Hematopoietic multipotent progenitor cell treated with erythropoietin and hydrocortisone succinate and interleukin-3 and kit ligand, for 8 days (in vitro differentiated cells): ENCODE results near the gene GPR179.
"Not testable (repeated sequence)": the region's sequence is repeated elsewhere in the genome, so short reads cannot be mapped to it uniquely, and the experiment has no call there.

Source experiments
- DNase-seq: peaks from one replicate; pipeline ENCODE4 v3.0.0-alpha.2; 2015

GPR179 gene

GRCh38 chr17:38320482-38320881 is 23.3 kb downstream of the GPR179 start:
- no peak for DNase-seq

- DNase-seq, result no peak
These were observed 26.7 kb downstream of the GPR179 start for GRCh38 chr17:38317081-38317480.

DNA sequence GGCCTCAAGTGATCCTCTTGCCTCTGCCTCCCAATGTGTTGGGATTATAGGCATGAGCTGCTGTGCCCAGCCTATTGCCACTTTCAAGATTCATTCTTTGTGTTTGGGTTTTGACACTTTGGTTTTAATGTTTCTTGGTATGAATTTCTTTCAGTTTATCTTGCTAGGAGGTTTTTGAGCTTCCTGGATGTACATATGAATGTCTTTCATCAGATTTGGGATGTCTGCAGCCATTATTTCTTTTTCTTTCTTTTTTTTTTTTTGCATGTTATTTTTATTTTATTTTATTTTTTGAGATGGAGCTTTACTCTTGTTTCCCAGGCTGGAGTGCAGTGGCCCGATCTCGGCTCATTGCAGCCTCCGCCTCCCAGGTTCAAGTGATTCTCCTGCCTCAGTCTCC is 28.3 kb downstream of the GPR179 start:
- DNase-seq, result no peak

GRCh38 chr17:38296834-38297517 is 46.8 kb downstream of the GPR179 start, which contains the start of gene MRPL45:
TSS of gene MRPL45 (plus strand) at chr17:38297168. CDS start at chr17:38297184, 16 bp downstream.
- peak; percentile 97 for DNase-seq

GRCh38 chr17:38295602-38296365 is 48.0 kb downstream of the GPR179 start:
- not testable (repeated sequence) for DNase-seq

- DNase-seq, result not testable (repeated sequence)
These were observed 54.0 kb downstream of the GPR179 start for GRCh38 chr17:38289760-38290159.

DNA sequence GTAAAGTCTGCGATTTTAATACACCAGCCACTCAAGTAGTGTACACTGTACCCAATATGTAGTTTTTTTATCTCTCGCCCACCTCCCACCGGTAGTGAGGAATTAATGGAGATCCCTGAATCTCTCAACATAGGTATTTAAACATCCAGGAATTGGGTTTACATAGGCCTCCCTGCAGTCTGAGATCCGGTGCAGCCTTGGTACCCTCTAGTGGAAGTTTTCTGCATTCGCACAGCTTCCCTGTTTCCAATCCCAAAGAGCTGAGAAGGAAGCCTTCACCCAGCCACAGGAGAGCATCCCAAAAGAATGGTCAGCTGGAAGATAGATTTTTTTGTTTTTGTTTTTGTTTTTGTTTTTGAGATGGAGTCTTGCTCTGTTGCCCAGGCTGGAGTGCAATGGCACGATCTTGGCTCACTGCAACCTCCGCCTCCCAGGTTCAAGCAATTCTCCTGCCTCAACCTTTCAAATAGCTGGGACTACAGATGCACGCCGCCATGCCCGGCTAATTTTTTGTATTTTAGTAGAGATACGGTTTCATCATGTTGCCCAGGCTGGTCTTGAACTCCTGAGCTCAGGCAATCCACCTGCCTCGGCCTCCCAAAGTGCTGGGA is 55.4 kb downstream of the GPR179 start:
- DNase-seq, result peak; percentile 26

DNA sequence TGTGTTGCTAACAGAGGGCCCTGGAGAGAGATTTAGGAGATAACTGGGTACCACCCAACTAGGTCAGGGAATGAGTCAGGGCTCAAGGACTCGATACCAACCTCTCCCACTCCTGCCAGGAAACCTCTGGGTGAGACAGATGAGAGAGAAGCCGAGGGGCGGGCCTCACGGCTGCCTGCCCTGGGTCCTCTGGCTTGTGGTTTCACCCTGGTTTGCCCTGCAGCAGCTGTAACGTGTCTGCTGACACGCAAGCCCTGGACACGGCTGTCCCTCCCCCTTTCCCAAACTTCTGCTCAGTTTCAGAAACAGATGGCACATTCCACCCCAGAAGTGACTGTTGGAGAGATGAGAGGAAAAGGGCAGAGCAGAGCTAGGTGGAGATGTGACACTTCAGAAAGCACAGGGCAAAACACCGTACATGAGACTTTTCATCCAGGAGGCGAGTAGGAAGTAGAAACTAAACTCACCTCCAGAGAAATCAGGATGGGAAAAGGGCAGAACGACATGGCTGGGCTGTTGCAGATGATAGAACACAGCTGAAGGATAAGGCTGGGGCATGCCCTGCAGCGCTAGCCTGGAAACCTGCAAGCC is 57.2 kb downstream of the GPR179 start:
- peak; percentile 26 for DNase-seq

DNA sequence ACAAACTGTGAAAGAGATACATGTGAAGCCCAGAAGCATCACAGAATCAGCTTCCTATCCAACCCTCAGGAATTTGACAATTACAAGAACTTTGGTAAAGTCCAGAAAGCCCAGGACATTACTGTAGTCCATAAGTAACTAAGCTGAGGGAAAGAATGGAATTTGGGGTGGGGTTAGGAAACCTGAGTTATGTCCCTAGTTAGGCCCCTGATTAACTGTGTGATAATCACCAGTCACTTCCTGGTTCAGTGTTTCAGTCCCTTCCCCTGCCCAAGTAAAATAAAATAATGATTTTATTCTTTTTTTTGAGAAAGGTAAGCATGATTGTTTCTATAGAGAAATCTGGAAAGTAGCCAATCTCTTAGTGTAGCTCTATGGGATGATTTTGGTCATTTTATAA is 57.8 kb downstream of the GPR179 start:
- DNase-seq, result not testable (repeated sequence)
